Vagina (tissue), 2 donors: ENCODE data around the gene FMO1.

Source experiments
- CTCF ChIP-seq, 3 experiments: fragments of 450-650 bp in 2 of 3; fragments of 200-600 bp in 1 of 3; sonication (generic) in 1 of 3; IDR thresholded peaks; one replicate each; pipeline ENCODE4 v1.5.1; 2017 to 2019; ENCODE audit warnings: antibody characterized with exemption in 3 of 3, mild to moderate bottlenecking in 2 of 3, moderate library complexity in 2 of 3
- POLR2A ChIP-seq, 2 donors: fragments of 450-650 bp; IDR thresholded peaks; one replicate each; pipeline ENCODE4 v1.6.1; 2017; ENCODE audit warnings: antibody characterized with exemption in 2 of 2, mild to moderate bottlenecking in 2 of 2, moderate library complexity in 2 of 2
- POLR2AphosphoS5 ChIP-seq, 2 donors: sonication (generic); formaldehyde crosslinking; IDR thresholded peaks; one replicate each; pipeline ENCODE4 v1.9.0; 2017; ENCODE audit warnings: antibody characterized with exemption in 2 of 2, mild to moderate bottlenecking in 2 of 2, low read depth in 1 of 2; ENCODE audit not compliant: insufficient read depth in 1 of 2

DNA sequence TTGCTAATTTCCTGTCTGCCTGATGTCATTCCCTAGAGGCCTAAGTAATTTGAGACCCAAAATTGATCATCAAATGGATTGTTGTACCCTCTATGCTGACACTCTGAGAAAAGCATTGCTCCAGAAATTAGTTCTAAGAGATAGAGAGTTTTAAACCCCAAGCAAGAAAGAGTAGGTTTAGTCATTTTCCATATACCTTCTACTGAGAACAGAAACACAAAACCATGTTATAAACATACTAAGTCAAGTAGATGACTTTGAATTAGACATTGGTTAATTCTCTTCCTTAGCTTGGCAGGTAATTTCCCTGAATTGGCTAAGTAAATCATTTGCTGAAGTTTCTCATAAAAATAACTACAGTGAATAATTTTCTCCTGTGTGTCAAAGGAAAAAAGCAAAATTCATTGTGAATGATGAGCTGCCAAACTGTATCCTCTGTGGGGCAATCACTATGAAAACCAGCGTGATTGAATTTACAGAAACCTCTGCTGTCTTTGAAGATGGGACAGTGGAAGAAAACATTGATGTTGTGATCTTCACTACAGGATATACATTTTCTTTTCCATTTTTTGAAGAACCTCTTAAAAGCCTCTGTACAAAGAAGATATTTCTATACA, 85.8 kb downstream of the FMO1 start:
- TF ChIP-seq CTCF (IDR thresholded peaks at IDR 0.05) (no peak), POLR2A (IDR thresholded peaks at IDR 0.05) (no peak), POLR2AphosphoS5 (IDR thresholded peaks at IDR 0.05; ENCODE audit: insufficient read depth in 1 of 2, low read depth in 1 of 2) (no peak)
